ENCODE measurements around the gene HAAO.

GRCh38 chr2:42723465-42723864, 68.9 kb downstream of the HAAO start:
- no peak for TF ChIP-seq CTCF (conservative IDR thresholded peaks at IDR 0.05; ENCODE audit: low read length)
- TF ChIP-seq EZH2phosphoT487 (IDR thresholded peaks at IDR 0.05; ENCODE audit: borderline replicate concordance), result no peak
